Measurements from ENCODE around the gene KLHL33.

Gene KLHL33

GRCh38 chr14:20435582-20436362, at the start of gene KLHL33:
Gene KLHL33 (minus strand): TSS chr14:20436166. CDS start chr14:20435811, 355 bp downstream.
- in situ Hi-C loops (cut with MboI; ENCODE audit: low sequenced_read_pairs), result no loop called here

- in situ Hi-C loops (cut with MboI; ENCODE audit: low sequenced_read_pairs), result no loop called here
These were observed 46.4 kb upstream of the KLHL33 start for GRCh38 chr14:20482382-20482781.

- in situ Hi-C loops (cut with MboI; ENCODE audit: low sequenced_read_pairs), result no loop called here
These were observed 42.9 kb upstream of the KLHL33 start for GRCh38 chr14:20478894-20479293.

- in situ Hi-C loops (cut with MboI; ENCODE audit: low sequenced_read_pairs), result no loop called here
These were observed 41.4 kb upstream of the KLHL33 start for GRCh38 chr14:20477211-20477876.

GRCh38 chr14:20476776-20477175, 40.8 kb upstream of the KLHL33 start:
- in situ Hi-C loops (cut with MboI; ENCODE audit: low sequenced_read_pairs), result no loop called here

GRCh38 chr14:20472536-20473169, 36.7 kb upstream of the KLHL33 start:
- in situ Hi-C loops (cut with MboI; ENCODE audit: low sequenced_read_pairs), result no loop called here

GRCh38 chr14:20470603-20470901, 34.6 kb upstream of the KLHL33 start:
- in situ Hi-C loops (cut with MboI; ENCODE audit: low sequenced_read_pairs), result no loop called here

- in situ Hi-C loops (cut with MboI; ENCODE audit: low sequenced_read_pairs), result loop anchor here (10.0 kb wide), 1 partner anchor 135 kb away; no protein-coding TSS in a partner anchor
These were observed 34.1 kb upstream of the KLHL33 start for GRCh38 chr14:20469890-20470602.

GRCh38 chr14:20469242-20469889, 33.4 kb upstream of the KLHL33 start, which contains the start of gene PNP:
Gene PNP (plus strand): TSS chr14:20469406. CDS start chr14:20469525, 119 bp downstream.
- in situ Hi-C loops (cut with MboI; ENCODE audit: low sequenced_read_pairs), result loop anchor here (10.0 kb wide), 1 partner anchor 135 kb away; no protein-coding TSS in a partner anchor

GRCh38 chr14:20468764-20469241, 32.8 kb upstream of the KLHL33 start:
- in situ Hi-C loops (cut with MboI; ENCODE audit: low sequenced_read_pairs), result loop anchor here (10.0 kb wide), 1 partner anchor 136 kb away; no protein-coding TSS in a partner anchor

GRCh38 chr14:20461225-20462141, 25.5 kb upstream of the KLHL33 start, which contains the start of gene PIP4P1:
Gene PIP4P1 (minus strand): TSS chr14:20461434. CDS start chr14:20461325, 109 bp downstream.
- in situ Hi-C loops (cut with MboI; ENCODE audit: low sequenced_read_pairs), result loop anchor here (10.0 kb wide), 1 partner anchor 143 kb away; no protein-coding TSS in a partner anchor

- in situ Hi-C loops (cut with MboI; ENCODE audit: low sequenced_read_pairs), result loop anchor here (10.0 kb wide), 1 partner anchor 144 kb away; no protein-coding TSS in a partner anchor
These were observed 24.7 kb upstream of the KLHL33 start for GRCh38 chr14:20460458-20461224.

GRCh38 chr14:20458031-20458789, 22.2 kb upstream of the KLHL33 start:
- in situ Hi-C loops (cut with MboI; ENCODE audit: low sequenced_read_pairs), result no loop called here

- in situ Hi-C loops (cut with MboI; ENCODE audit: low sequenced_read_pairs), result no loop called here
These were observed 21.0 kb upstream of the KLHL33 start for GRCh38 chr14:20456971-20457370.

- in situ Hi-C loops (cut with MboI; ENCODE audit: low sequenced_read_pairs), result no loop called here
These were observed 19.7 kb upstream of the KLHL33 start for GRCh38 chr14:20455355-20456300.
